Middle frontal gyrus (tissue), 1 donor: ENCODE measurements around the gene PREX1.

Experiments
- DNase-seq: peaks from one replicate; pipeline ENCODE4 v3.0.0-alpha.2; 2015; ENCODE audit warnings: low spot score; ENCODE audit errors: extremely low spot score

Gene PREX1

DNA sequence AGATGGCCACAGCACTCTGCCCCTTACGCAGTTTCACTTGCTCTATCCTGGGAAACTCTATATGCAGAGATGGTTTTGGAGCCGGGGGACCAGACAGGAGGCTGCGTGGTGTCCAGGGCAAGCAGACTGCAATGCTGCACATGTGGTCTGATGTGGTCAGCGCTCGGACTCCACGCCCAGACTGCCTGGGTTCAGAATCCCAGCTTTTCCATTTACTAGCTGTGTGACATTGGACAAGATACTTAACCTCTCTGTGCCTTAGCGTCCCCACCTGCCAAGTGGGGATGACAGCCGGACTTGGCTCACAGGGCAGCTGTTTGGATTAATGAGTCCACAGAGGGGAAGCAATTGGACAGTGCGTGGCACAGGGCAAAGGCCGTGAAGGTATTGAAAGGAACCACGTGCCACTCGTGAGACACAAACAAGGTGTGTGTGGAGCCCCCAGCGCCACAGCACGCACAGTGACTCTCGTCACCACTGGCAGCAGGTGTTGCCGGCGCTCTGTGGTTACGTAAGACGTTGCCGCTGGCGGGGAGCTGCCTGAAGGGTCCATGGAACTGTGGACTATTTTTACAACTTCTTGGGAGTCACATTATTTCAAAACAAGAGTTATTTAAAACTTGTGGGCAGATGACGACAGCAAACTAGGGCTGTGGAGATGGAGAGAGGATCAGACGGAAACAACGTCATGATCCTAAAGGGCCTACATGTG lies 201.4 kb downstream of the PREX1 start:
- DNase-seq: peak; percentile 52

DNA sequence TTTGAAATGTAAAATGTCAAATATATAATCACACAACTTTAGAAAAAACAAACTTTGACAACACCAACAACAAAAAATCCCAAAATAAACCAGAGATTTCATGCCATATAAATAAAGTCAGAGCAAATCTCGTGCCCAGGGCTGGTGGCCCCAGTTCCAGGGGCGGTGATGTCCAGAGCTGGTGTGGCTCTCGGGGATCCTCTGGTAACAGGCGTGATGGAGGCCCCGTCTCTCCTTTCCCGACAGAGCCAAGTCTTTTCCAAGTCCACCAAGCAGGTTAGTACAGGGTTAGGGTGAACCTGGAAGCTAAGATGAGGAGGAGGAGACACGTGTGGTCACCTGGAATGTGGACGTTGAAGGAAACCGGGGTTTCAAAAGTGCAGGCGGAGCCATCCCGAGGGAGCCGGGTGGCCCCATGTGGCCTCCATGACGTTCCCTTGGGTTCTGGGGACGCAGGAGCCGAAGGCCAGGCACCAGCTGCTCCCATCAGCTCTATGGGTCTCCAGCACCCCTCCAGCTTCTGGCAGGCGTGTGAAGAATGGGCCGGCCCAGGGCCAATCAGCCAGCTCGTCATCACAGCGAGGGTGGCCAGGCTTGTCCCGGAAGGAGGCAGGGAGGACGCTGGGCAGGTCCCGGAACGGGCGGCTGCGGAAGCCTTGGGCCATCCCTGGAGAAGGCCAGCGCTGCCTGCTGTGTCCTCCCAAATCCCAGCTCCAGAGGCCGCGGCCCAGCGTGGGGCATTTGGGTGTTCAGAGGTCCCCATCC lies 202.5 kb downstream of the PREX1 start:
- DNase-seq: no peak

DNA sequence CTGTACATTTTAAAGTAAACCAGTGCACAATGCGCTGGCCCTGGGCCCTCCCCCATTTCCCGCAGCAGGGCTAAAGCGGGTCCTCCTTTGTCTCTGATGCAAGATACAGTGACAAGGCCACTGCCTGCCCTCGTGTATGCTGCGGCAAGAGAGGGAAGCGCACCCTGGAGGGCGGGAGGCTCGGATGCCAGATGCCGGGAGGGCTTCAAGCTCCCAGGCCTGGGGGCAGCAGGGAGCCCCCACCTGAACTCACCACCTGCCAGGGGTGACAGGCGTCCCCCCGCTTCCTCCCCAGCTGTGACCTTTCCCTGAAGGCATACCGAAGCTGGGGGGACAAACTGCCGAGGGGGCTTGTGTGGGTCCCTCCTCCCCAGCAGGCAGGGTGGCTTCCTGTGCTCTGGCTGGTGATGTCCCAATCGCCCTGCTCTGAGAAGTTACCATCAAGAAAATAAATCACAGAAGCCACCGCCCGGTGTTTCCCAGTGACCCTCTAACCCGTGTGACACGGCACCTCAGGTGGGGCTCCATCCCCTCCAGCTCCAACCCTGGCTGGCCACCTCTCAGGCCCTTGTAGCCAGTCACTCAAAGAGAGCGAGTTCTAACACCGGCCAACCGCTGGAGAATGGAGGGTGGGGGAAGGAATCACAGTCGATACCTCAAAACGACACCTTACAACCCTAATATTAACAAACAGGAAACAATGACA lies 203.3 kb downstream of the PREX1 start:
- no peak for DNase-seq

DNA sequence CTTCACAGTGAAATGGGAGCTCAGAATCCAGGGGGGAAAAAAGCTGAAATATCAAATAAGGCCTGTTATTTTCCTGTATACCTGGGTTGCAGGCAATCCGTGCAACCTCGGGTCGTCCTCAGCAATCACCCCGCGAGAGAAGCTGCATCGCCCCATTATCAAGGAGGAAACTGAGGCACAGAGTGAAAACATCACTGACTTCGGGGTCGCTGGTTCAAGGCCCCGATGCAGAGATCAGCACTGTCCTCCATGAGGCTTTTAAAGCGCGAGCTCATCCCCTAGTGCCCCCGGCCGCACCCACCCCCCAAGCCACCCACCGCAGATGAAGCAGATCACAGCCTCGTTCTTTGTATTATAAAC lies 203.9 kb downstream of the PREX1 start:
- DNase-seq: no peak

DNA sequence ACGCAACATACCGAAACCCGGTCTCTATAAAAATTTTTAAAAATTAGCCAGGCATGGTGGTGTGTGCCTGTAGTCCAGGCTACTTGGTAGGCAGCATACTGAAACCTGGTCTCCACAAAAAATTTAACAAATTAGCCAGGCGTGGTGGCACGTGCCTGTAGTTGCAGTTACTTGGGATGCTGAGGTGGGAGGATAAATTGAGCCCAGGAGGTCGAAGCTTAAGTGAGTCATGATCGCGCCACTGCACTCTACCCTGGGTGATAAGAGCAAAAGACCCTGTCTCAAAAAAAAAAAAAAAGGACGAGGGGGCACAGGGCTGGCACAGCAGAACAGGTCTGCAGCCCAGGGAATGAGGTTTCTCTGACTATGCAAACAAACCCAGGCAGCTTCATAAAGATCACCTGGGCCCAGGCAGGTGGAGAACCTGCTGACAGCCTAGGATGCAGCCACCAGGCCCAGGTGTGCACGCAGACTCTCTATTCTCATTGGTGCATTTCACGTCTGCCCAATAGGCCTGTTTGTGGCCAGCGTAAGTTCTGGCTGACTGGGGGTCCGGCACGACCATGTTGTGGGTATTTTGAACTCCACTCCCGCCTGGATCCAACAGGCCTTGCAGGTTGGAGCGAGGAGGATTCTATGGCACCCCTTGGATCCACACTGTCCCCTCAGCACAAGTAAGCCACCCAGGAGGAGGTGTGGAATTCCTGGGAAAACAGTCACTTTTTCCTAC lies 204.5 kb downstream of the PREX1 start:
- no peak for DNase-seq

DNA sequence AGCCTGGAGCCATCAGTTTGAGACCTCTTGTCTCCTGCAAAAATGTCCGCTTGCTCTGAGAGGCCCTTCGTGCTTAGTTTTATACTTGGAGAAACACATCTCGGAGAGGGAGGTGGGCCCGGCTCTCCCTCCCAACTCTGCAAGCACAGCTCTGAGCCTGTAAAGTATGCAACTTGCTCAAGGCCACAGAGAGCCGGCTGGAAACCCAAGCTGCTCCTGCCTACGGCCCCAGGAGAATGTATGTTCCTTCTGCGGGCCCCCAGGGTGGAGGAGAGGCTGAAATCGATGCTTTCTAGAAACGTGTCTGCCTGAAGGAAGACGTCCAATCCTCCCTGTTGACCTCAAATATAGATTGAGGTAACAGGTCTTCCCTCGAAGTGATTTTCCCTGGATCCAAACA lies 205.4 kb downstream of the PREX1 start:
- DNase-seq: no peak

DNA sequence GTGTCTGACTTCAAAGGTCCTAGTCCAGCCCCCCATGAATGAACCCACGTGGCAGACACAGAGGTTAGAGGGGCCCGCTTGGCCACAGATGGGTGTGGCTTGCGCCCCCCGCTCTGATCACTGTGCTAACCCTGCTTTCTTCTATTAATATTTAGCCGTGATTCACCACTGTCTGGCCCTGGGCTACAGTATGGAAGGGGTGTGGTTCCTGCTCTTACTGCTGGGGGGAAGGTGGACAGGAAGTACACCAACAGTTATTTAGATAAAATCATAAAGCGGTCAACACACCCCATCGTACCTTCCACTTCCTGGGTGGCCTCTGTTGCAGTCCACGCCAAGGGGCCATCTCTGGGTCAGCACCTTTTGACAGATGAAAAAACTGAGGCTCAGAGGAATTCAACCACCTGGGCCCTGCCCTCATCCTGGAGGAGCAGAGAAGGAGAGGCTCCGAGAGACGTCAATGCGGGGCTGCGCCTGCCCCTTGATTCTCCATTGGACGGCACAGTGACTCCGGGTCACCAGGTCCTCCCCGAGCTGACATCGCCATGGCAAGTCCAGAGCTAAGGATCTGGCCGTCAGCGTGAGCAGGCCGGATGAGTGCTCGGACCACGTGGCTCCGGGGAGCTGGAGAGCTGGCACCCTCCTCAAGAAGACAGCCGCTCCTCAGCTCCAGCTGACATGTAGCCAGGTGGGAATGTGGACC lies 206.3 kb downstream of the PREX1 start:
- DNase-seq: no peak

DNA sequence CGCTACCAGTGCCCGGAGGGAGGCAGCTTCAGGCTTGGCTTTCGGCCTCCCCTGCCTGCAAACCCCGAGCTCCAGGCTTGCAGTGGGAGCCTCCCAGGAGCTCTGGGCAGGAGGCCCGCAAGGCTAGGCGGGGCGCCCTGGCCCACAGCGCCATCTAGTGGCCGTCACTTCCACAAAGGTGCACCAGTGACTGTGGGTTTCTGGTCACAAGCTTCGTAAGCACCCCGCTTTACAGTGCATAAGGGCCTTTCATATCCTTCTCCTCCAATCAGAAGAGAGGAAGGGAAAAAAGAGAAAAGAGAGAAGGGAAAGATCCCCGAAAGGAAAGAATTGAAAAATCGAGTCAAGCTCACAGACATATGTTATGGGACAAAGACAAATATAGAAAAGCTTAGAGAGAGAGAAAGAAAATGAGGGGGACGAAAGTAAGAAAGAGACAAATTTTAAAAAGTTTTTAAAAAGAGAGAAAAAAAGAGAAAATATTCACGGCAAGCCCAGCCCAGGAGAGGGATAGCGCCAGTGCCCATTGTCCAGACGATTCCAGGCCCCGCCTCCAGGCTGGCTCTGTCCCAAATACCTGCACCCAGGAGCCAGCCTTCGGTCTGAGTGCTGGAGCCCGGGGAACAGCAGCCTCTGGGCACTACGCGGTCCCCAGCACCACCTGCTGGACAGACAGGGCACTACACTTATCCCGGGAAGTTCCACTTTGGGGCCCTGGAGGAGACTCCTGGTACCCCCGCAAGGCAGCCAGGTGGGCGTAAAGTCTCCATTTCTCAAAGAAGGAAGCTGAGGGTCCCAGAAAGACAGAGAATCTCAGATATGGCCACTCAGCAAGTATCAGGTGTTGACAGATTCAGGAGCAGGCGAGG lies 207.1 kb downstream of the PREX1 start:
- DNase-seq: peak; percentile 71

DNA sequence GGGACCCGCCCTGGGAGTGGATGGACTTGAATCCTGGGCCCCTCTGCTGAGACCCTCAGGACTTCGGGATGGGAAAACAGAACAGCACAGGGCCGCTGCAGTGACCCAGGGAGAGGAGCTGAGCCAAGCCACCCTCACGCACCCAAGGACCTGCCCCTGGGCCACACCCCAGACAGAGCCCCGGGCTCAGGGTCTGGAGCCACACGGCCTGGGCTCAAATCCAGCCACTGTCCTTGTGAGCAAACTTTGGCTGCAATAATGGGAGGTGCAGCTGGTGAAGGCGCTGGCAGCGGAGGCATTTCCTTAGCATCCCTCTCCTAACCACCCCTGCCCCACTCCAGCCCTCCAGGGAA lies 207.7 kb downstream of the PREX1 start:
- no peak for DNase-seq

DNA sequence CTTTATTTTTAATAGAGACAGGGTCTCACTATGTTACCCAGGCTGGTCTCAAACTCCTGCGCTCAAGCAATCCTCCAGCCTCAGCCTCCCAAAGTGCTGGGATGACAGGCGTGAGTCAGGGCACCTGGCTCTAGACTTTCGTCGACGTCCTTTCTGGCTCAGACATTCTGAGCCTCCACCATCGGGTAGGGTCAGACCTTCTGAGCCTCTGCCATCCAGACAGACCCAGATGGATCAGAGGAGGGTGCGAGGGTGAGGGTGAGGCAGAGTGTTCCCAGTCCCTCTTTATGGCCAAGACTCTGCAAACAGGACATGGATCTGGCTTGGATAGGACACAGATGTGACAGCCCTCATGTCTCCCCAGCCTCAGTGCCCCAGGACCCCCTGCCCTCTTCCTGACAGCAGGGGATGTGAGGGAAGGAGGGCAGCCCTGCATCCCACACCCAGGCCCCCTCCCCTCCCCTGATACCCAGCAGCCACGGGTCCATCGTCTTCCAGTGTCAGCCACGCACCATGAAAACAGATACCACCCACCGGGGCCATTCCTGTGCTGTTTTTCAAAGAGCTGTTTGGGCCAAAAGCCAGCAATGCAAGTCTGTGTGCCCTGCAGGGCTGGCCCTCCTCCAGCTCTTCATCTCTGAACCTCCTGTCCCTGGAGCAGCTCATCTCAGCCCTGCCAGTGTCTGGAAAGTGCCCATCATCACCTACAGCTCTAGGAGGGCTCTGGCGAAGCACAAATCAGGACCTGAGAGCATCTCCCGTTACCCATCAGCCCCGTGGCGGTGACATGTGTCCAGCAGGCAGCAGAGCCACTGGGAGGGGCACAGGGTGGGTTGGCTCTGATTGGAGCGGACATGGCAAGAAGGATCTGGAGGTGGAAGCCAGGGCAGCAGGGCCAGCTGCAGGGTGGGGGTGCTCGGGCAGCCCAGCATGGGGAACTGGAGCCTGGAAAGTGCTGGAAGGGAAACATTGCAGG lies 208.4 kb downstream of the PREX1 start:
- DNase-seq: no peak

DNA sequence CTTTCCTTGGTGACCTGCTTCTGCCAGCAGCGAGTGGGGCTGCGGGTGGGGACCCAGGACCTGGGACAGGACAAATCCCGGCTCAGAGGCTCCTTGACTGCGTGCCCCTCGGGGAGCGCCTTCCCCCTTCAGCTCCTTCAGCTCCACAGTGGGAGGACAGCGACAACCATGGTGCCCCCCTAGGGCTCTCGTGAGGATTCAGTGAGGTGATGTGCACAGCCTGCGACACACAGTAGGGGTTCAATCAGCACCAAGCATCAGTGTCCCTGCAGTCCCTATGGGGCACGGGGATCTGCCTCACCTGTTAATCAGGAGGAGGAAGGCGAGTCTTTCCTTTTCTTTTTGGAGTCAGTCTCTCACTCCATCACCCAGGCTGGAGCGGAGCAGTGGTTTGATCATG lies 209.2 kb downstream of the PREX1 start:
- DNase-seq: no peak

DNA sequence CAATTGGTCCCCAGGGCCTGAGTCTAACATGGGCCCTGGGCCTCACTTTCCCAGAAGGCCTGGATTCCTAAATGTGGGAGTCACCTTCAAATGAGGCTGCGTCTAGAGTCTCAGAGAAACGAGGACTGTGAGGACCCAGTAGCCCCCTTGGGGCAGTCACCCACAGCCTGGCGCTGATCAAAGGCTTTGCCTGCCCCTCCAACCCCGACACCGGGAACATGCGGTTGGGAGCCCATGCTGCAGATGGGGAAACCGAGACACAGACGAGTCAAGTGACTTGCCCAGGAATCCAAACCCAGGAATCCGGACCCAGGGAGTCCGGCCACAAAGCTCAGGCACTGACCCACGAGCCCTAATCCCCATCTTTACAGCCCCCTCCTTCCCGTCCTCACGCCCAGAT lies 209.7 kb downstream of the PREX1 start:
- DNase-seq: no peak

DNA sequence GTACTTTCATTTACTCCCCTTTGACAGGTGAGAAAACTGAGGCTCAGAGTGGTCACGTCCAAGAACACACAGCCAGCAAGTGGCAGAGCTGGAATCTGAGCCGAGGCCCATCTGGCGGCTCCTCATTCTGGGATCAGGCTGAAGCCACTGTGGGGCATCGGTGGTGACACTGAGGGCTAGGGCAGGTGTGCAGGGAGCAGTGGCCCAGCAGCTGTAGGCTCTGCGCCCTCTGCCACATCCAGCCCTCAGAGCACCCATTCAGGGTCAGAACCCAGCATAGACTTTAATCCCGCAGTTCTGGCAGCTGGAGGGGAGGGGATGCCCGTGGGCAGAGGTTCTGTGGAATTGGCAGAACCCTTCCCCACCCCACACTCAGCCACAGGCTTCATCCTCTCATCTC lies 210.3 kb downstream of the PREX1 start:
- DNase-seq: no peak

DNA sequence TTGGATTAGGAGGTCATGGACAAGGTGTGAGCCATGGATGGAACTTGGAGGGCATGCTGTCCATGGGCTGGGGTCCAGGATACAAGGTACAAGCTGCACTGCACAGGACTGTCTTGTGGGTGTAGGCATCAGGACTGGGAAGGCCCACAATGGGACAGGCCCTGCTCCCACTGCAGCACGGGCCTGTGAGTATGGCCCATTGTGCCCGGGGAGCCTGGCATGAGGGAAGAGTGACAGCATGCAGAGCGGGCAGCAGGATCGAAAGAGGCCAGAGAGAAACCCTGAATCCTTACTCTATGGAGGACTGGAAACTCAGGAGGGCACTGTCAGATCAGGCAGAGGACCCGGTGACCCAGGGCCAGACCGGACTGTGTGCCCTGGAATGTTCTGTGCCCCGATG lies 211.3 kb downstream of the PREX1 start:
- no peak for DNase-seq

DNA sequence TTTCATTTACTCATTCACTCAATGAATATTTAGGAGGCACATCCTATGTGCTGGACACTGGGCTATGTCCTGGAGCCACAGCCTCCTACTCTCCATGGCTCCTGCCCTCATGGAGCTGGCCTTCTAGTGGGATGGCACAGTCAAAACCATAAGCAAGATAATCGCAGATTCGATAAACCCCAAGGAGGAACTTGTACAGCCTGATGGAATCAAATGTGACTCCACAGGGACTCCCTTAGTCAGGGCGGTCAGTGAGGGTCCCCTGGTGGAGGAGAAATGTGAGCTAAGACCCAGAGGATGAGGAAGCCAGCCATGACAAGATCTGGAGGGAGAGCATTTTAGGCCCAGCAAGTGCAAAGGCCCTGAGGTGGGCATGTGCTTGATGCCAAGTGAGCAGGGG lies 211.9 kb downstream of the PREX1 start:
- no peak for DNase-seq

DNA sequence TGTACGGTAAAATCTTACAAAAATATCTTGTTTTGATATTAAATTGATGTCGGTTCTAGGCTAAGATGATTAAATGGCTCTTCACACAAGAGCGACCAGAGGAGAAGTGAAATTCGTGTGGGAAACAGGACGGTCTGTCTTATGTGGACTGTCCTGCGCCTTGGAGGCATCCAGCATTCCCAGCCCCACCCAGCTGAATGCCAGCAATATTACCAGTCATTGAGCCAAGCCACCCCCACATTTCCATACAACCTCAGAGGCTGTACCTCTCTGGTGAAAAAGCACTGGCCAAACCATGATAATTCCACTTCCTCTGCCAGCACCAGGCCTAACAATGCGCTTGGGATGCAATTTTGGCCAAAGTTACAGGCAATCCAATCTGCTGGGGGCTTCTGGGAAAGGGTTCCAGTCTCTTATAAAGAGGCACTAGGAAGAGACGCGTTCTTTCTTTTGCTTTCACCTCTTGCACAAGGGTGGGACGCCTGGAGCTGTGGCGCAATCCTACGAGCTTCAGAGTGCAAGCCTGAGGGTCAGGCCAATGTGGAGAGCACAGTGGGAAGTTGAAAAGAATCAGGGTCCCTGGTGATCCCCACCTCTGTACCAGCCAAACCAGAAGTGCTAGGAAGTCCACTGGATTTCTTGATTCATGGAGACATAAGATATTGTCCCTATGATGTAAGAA lies 213.1 kb downstream of the PREX1 start:
- no peak for DNase-seq

DNA sequence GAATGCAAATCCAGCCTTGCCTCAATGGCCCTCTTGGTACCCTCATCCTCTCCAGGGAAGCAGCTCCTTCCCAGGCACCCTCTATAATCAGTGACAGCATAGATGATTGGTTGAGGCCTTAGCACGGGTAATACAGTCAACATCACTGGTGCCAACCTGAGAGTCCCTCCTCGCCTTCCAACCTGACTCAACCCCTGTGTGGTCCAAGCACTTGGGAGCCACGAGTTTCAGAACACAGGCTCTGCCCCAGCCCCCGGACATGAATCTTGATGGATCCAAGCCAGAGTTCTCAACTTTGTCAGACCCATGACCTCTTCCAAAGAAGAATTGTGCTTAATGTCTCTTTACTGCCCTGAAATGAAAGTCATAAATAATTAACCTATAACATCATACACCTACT lies 213.9 kb downstream of the PREX1 start:
- DNase-seq: no peak

DNA sequence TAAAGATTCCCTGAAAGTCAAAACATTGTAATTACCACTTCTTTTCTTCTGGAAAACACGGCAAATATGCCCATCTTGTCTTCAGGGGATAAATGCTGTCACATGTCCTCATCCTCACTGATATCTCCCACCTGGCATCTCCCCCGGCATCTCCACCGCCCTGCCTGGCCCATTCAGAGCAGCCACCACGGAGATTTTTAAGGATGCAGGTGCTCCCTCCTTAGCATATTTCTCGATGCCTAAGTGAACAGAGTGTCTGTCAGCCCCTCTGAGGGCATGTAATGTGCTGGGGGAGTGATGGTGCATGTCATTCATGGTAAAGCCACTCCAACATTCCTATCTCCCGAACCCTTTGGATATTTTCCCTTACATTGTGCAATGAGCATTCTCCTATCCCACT lies 215.5 kb downstream of the PREX1 start:
- DNase-seq: no peak

DNA sequence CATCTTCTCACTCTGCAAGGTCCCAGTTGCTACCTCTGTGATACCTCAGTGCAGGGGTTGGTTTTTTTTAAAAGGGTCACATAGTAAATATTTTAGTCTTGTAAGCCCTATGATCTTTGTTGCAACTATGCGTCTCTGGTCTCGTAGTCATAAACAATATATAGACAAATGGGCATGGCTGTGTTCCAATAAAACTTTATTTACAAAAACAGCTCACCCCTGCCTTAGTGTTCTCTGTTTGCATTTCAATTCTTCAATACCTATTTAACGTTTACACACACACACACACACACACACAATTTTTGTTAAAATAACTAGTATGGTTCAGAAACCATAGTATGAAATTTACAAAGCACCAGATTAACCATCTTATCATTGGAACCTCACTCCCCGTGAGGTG lies 216.8 kb downstream of the PREX1 start:
- no peak for DNase-seq
